H54 (cell line): ENCODE results near the gene ZNF770.

Experiments used
- DNase-seq: peaks from one replicate; pipeline ENCODE4 v3.0.0; 2011; ENCODE audit warnings: low spot score, mixed read lengths; ENCODE audit not compliant: insufficient read length
- FAIRE-seq: peaks from 3 replicates; lab custom pipeline; 2011; peaks lifted over from hg19 to GRCh38; lab: Jason Lieb, UNC
- POLR2A ChIP-seq: IDR thresholded peaks from 2 replicates; pipeline ENCODE4 v1.6.1; 2011; ENCODE audit warnings: low read depth, mild to moderate bottlenecking, low read length

ZNF770 gene

DNA sequence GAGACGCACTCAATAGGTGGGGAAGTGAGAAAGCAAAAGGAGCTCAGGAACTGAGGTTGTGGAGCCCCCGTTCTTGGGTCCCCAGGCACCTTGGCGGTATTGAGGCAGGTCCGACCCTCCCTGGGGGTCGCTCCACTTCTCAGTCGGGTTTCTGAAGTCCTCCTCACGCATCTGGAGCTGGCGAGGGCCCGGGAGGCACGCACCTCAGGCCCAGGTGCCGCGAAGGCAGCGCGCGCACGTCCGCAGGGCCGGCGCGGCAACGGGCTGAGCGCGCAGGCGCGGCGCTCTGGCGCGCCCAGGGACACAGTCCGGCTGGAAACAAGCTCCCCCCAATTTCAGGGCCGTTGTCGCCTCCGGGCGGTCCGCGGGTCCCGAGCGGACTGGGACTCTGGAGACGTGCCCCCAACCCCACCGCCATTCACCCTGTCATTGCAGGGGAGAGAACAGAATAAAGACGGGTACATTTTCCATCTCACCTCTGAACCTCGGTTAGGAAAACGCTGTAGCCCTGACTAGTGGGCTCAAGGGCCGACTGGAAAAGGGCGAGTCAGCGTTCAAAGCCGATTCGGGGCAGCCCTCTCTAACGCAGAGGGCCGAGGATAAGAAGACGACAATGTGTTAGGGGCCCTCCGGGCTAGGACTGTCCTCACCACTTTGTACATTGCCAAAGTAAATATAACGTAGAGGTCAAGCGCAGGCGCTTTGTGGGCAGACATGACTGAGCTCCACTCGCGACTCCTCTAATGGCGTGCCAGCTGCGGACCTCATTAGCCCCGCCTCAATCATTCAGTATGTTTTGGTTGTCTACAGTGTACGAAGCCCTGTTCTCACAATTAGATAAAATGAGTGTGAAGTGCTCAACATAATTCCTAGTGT is at the start of gene ZNF770:
Gene ZNF770, minus strand, starts transcription at position 261 of the 876 bp plus-strand sequence. CDS start 4,853 bp downstream, outside the sequence.
- DNase-seq (peak; percentile 54), FAIRE-seq (peak; percentile 36)

DNA sequence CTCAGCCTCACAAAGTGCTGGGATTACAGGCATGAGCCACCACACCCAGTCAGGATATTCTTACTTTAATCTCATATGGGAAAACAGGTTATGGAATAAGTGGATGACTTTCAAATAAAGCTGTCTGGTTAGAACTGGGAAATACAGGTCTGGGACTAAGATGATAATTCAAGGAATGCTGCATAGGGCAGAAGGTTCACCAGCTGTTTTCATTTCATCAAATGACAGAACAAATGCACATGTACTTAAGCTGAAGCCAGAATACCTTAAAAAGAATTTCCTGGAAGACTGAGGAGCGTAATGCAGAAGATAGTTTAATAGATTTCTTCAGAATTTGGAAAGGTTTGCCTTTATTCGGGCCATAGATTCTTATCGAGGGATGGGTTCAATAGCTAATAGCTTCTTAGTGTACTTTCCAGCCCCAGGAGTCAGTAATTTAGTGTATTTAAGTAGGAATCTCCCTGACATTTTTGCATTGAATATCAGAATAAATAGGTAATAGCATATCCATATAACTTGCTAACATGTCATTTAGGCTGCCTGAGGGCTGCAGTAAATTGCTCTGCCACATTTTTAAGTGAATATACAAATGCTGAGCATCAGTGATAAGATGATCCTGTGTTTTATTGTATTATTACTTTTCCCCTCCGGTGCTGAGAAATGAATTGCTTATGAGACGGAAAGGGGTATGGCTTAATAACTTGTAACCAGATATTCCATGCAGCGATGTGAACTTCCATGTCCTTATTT is 40.3 kb upstream of the ZNF770 start:
- no peak for DNase-seq
- FAIRE-seq: no peak
- TF ChIP-seq POLR2A: no peak

More for the DNA sequence above, at the start of gene ZNF770:
- peak; percentile 94 for TF ChIP-seq POLR2A

DNA sequence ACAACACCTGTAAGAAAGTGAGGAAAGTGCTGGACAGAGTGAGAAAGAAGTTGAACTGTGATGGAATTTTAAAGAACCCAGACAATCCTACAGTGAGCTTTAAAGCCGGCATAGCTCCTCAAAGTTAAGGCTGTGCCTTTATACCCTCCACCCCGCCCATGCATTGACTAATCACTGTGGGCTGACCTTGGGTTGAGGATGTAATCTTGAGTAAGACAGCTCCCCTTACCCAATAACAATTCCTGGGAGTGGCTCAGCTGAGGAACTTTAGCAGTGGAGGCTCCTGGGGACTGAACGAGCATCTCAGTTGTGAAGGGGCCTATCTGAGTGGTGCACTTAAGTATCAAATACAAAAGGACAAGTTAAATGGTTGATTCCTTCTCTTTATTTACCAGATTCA is 35.7 kb upstream of the ZNF770 start:
- no peak for TF ChIP-seq POLR2A
- no peak for FAIRE-seq
- no peak for DNase-seq

- DNase-seq (no peak), FAIRE-seq (no peak)
- no peak for TF ChIP-seq POLR2A
Measured at GRCh38 chr15:35020974-35021373, 32.9 kb upstream of the ZNF770 start.

- FAIRE-seq: peak; percentile 60
- no peak for TF ChIP-seq POLR2A
- DNase-seq: no peak
Measured at GRCh38 chr15:35019404-35020327, 31.6 kb upstream of the ZNF770 start.

DNA sequence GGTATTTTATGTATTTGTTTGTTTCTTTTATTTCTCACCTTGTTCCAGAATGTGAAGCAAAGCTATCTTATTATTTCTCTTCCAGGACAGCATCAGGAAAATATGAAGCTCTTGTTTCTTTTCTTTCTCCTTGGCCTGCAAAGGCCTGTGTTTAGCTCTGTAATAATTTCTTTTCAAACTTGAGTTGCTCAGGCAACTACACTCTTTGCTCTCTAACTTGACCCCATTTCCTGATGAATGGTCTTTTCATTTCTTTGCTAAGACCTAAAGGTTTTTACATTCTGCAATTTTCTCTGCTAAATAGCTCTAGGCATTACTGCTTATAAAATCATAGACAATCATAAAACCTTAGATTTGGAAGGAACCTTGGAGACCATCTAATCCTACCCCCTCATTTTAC is 26.2 kb upstream of the ZNF770 start:
- FAIRE-seq: no peak
- no peak for TF ChIP-seq POLR2A
- no peak for DNase-seq

DNA sequence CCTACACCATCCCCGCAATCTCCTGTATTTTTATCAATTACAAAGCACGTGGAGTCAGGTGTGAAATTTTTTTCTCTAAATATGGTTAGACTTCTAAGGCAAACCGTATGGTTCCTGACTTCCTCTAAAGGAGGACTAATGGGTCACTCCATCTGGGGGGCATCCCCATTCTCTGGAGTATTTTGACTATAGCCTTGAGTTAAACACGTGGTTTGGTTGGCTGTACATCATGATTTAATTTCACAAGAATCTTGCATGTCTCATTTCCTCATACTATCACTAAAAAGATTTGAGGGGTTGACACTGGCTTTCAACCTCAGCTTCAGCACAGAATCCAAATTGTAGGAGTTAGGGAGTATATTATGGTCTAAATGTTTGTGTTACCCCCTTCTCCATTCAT is 25.3 kb upstream of the ZNF770 start:
- DNase-seq (no peak), FAIRE-seq (no peak)
- no peak for TF ChIP-seq POLR2A

DNA sequence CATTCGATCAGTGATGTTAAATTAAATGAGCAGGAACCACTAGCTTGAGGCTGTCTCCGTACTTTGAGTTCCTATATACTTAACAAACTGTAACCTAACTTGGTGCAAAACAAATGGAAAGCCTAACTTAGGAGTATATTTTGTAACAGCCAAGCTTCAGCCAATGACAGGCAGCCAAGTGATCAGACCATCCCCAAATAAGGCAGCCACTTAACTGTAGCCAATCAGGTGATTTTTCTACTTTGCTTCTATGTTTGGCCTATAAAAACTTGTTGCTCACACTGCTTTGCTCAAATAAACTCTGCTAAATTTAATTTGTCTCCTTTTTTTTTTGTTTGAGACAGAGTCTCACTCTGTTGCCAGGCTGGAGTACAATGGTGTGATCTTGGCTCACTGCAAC is 19.3 kb upstream of the ZNF770 start:
- no peak for TF ChIP-seq POLR2A
- no peak for FAIRE-seq
- DNase-seq: no peak

GRCh38 chr15:35005933-35006332 is 17.8 kb upstream of the ZNF770 start:
- no peak for FAIRE-seq
- TF ChIP-seq POLR2A: no peak
- no peak for DNase-seq

DNA sequence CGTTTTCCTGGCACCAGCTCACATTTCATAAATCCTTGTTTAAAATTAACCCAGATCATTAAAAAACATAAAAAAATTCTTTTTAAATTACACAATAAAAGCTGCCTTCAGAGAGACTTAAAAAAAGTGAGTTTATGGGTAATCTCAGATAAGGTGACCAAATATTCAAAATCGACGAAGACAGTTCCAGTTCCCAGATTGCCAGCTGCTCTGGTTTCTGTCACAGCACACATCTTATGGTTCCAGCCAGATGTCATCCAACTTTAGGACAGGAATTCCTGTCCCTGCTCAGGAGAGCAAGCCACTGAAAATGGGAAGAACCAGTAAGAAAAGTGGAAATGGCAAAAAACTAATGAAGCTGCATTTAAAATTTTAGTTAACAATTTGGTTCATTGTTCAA is 15.8 kb upstream of the ZNF770 start:
- TF ChIP-seq POLR2A: no peak
- DNase-seq (no peak), FAIRE-seq (no peak)

GRCh38 chr15:35000511-35000910 is 12.4 kb upstream of the ZNF770 start:
- TF ChIP-seq POLR2A: no peak
- DNase-seq (peak; percentile 77), FAIRE-seq (peak; percentile 94)

DNA sequence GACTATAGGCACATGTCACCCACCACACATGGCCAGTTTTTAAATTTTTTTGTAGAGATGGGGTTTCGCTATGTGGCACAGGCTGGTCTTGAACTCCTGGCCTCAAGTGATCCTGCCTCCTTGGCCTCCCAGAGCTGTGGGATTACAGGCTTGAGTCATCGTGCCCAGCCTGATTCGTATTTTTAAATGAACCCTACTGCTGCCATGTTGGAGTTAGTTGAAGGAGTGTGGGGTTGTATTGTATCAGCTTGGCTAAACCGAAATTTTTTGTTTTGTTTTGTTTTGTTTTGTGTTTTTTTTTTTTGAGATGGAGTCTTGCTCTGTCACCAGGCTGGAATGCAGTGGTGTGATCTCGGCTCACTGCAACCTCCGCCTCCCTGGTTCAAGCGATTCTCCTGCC is 11.8 kb upstream of the ZNF770 start:
- no peak for DNase-seq
- TF ChIP-seq POLR2A: no peak
- no peak for FAIRE-seq

- DNase-seq: no peak
- FAIRE-seq: no peak
- no peak for TF ChIP-seq POLR2A
Measured at GRCh38 chr15:34994925-34995324, 6.8 kb upstream of the ZNF770 start.
